Skeletal muscle satellite cell (primary cell): Measurements from ENCODE around the gene CNOT1.

Experiments used
- H3K27me3 ChIP-seq: 2 replicates; pipeline ENCODE4 v1.7.0; 2013; ENCODE audit warnings: low read length; ENCODE audit not compliant: control insufficient read depth, insufficient read depth
- H3K36me3 ChIP-seq: 2 replicates; pipeline ENCODE4 v1.7.0; 2013; ENCODE audit warnings: mild to moderate bottlenecking, control low read depth, low read length; ENCODE audit not compliant: insufficient read depth
- H3K4me1 ChIP-seq: 2 replicates; pipeline ENCODE4 v1.7.0; 2013; ENCODE audit warnings: low read length; ENCODE audit not compliant: control insufficient read depth, insufficient read depth
- H3K4me2 ChIP-seq: 2 replicates; pipeline ENCODE4 v1.7.0; 2013; ENCODE audit warnings: mild to moderate bottlenecking, low read length
- H3K4me3 ChIP-seq: 2 replicates; pipeline ENCODE4 v1.7.0; 2013; ENCODE audit warnings: low read length
- H3K9ac ChIP-seq: 2 replicates; pipeline ENCODE4 v1.7.0; 2013; ENCODE audit warnings: mild to moderate bottlenecking, low read depth, low read length, moderate library complexity
- H3K9me3 ChIP-seq: replicated peaks from 2 replicates; pipeline ENCODE4 v1.7.0; 2013; ENCODE audit warnings: mild to moderate bottlenecking, control low read depth, low read length

CNOT1 gene

GRCh38 chr16:58513874-58514273, 115.8 kb downstream of the CNOT1 start:
- H3K4me3 ChIP-seq = no peak overlapping the region
- H3K27me3 ChIP-seq = no peaks in the 10 kb centered on the region
- H3K9ac ChIP-seq = no peak overlapping the region
- H3K36me3 ChIP-seq = peaks cover 26% of the 10 kb centered on the region
- peaks cover 14% of the 10 kb centered on the region for H3K4me1 ChIP-seq
- no peaks in the 10 kb centered on the region for H3K9me3 ChIP-seq
- no peak overlapping the region for H3K4me2 ChIP-seq

DNA sequence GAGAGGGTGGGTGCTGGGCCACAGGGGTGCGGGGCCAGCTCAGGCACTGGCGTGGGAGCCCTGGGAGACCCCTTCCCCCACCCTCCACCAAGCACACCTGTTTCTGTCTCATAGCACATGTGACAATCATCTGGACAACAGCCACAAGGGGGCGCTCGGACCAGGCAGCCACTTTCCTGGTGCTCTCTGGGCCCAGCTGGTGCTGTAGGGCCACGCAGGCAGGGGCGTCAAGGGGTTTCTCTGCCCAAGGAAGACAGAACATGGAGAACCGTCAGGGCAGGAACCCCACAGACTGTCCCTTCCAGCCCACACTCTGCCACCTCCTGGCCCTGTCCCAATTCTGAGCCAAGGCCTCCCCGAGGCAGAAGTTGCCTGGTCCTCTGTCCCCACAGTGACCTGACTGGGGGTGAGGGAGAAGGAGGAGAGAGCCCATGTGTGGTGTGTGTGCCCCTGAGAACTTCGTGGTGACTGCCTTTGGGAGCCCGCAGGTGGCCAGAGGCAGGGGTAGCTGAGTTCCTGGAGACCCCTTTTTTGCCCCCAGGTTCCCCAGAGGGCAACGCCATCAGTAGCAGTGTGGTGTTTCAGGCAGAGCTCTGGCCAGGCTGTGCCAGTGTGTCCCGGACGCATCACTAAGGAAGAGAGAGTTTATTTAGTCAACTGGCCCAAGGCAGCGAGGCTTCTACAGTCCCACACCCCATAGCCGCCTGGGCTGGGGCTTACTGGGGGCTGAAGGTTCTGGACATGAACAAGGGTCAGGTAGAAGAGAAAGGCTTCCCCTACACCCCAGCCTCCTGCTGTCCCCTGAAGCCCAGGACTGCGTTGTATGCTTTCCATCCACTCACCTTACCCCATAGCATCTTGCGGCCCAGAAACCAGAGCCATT, 117.5 kb downstream of the CNOT1 start:
- Histone ChIP-seq H3K27me3 (no peaks in the 10 kb centered on the region), H3K36me3 (peaks cover 9% of the 10 kb centered on the region), H3K4me3 (no peak overlapping the region), H3K4me1 (peaks cover 14% of the 10 kb centered on the region), H3K4me2 (no peak overlapping the region), H3K9ac (no peak overlapping the region), H3K9me3 (no peaks in the 10 kb centered on the region)

DNA sequence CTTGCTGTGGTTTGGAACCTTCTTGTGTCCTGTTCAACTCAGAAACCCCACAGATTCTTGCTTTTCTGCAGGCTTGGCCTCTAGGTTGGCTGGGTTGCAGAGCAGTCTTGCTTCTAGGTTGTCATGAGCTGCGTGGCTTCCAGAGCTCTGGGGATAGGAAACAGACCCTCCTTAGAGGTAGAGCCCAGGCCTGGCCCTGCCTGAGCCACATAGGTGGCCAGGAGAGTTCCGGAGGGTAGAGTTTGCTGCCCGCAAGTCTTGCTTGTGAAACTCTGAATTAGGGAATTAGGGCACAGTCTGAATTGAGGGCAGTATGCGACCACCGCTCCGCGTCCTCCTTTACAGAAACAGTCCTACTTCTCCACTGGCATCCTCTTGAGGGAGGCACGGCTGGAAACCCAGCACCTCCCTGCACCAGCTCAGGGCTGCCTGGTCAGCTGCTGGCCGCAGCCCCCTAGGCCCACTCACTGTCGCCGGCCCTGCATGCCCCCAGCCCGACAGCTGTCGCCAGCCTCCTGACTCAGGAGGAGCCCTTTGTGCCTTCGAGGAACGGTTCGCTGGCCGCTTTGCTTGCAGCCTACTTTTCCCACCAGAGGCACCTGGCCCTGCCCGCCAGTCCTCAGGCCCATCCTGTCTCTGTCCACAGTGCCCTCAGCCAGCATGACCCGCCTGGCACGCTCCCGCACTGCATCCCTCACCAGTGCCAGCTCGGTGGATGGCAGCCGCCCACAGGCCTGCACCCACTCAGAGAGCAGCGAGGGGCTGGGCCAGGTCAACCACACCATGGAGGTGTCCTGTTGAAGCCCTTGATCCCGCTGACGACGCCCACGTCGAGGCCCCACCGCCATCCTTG, 118.6 kb downstream of the CNOT1 start:
- H3K9ac ChIP-seq = no peak overlapping the region
- no peaks in the 10 kb centered on the region for H3K9me3 ChIP-seq
- no peak overlapping the region for H3K4me3 ChIP-seq
- no peaks in the 10 kb centered on the region for H3K36me3 ChIP-seq
- no peak overlapping the region for H3K4me2 ChIP-seq
- peaks cover 8% of the 10 kb centered on the region for H3K4me1 ChIP-seq
- H3K27me3 ChIP-seq = no peaks in the 10 kb centered on the region

GRCh38 chr16:58510097-58510775, 119.4 kb downstream of the CNOT1 start:
- no peaks in the 10 kb centered on the region for H3K36me3 ChIP-seq

DNA sequence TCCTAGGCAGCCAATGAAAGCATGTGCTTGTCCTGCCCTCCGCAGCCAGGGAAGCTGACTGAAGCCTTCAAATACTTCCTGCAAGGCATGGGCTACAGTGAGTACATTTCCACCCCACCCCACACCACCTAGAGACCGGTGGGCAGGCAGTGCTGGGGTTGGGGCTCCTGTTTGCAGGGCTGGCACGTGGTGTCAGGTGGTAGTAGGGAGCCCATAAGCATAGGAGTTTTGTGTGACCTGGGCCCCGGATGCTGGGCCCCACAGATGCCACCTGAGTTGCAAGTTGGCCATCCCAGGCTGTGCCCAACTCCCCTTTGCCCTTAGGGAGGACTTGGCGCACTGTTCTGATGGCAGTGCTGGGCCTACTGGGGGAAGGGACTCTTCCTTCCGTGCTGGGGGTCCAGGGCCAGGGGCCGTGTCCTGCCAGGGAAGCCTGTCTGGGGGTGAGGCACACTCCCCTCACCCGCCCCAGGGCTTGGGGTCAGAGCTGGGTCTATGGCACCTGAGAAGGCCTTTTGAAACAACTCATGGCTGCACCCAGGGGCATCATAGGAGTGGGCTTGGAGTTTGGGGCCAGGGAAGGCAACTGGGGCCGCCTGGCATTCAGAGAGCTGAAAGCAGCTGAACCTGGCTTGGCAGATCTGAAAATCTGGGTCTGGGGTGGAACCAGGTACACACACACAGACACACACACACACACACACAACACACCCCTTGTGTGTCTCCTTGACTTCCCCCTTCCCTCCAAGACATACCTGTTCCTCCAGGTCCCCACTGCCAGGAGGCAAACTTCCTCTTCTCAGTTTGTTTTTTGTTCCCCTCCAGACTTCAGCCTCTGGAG, 120.2 kb downstream of the CNOT1 start:
- Histone ChIP-seq H3K9ac (no peak overlapping the region), H3K27me3 (no peaks in the 10 kb centered on the region), H3K4me1 (peaks cover 1% of the 10 kb centered on the region), H3K36me3 (no peaks in the 10 kb centered on the region), H3K4me2 (no peak overlapping the region), H3K9me3 (no peaks in the 10 kb centered on the region), H3K4me3 (no peak overlapping the region)

More at GRCh38 chr16:58510097-58510775, 119.4 kb downstream of the CNOT1 start:
- H3K9me3 ChIP-seq = no peaks in the 10 kb centered on the region
- H3K27me3 ChIP-seq = no peaks in the 10 kb centered on the region
- peaks cover 8% of the 10 kb centered on the region for H3K4me1 ChIP-seq
- H3K9ac ChIP-seq = no peak overlapping the region
- no peak overlapping the region for H3K4me3 ChIP-seq
- no peak overlapping the region for H3K4me2 ChIP-seq

GRCh38 chr16:58508671-58509251, 120.9 kb downstream of the CNOT1 start:
- Histone ChIP-seq H3K4me3 (no peak overlapping the region), H3K4me2 (no peak overlapping the region), H3K27me3 (no peaks in the 10 kb centered on the region), H3K9ac (no peak overlapping the region), H3K36me3 (no peaks in the 10 kb centered on the region), H3K9me3 (no peaks in the 10 kb centered on the region), H3K4me1 (no peaks in the 10 kb centered on the region)

GRCh38 chr16:58507963-58508670, 121.5 kb downstream of the CNOT1 start:
- Histone ChIP-seq H3K9ac (no peak overlapping the region), H3K27me3 (no peaks in the 10 kb centered on the region), H3K4me1 (no peaks in the 10 kb centered on the region), H3K4me2 (no peak overlapping the region), H3K36me3 (no peaks in the 10 kb centered on the region), H3K4me3 (no peak overlapping the region), H3K9me3 (no peaks in the 10 kb centered on the region)

- Histone ChIP-seq H3K4me2 (no peak overlapping the region), H3K9me3 (no peaks in the 10 kb centered on the region), H3K4me3 (no peak overlapping the region), H3K4me1 (no peaks in the 10 kb centered on the region), H3K27me3 (peaks cover 4% of the 10 kb centered on the region), H3K9ac (no peak overlapping the region), H3K36me3 (no peaks in the 10 kb centered on the region)
Measured at GRCh38 chr16:58507195-58507962, 122.2 kb downstream of the CNOT1 start.

DNA sequence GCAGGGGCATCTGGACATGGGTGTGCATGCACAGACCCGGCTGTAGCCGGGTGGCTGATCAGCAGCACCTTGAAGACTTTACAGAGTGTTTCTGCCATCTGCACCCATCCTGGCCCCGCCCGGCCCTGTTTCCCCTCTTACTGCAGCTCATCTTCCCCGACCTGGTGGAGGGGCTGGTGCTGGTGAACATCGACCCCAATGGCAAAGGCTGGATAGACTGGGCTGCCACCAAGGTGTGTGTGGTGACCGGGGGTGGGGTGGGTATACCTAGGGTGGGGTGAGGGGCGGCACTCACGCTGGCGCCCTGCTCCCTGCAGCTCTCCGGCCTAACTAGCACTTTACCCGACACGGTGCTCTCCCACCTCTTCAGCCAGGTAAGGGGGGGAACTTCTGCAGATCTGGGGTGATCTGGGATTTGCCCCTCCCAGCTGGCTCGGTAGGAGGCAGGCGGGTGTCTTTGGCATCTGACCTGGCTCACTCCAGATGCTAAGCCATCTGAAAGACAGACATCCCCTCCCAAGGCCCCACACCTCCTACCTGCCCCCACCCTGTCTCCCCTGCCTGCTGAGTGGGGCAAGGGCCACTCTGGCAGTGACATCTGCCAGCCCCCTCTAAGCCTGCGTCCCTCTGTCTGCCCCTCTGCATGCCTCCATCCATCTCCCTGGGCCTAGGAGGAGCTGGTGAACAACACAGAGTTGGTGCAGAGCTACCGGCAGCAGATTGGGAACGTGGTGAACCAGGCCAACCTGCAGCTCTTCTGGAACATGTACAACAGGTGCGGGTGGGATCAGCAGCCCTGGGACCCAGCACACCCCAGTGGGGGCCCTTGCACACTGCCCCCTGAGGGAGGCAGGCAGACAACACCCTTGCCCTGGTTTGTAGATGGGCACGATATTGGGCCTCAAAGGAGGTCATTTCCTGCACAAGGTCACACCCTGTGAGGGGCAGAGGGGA, 123.1 kb downstream of the CNOT1 start:
- no peak overlapping the region for H3K4me2 ChIP-seq
- no peaks in the 10 kb centered on the region for H3K9me3 ChIP-seq
- H3K4me3 ChIP-seq = no peak overlapping the region
- peaks cover 9% of the 10 kb centered on the region for H3K27me3 ChIP-seq
- H3K36me3 ChIP-seq = no peaks in the 10 kb centered on the region
- H3K4me1 ChIP-seq = peaks cover 1% of the 10 kb centered on the region
- H3K9ac ChIP-seq = no peak overlapping the region
